ENCODE data around the gene SPTBN5.

The SPTBN5 gene

DNA sequence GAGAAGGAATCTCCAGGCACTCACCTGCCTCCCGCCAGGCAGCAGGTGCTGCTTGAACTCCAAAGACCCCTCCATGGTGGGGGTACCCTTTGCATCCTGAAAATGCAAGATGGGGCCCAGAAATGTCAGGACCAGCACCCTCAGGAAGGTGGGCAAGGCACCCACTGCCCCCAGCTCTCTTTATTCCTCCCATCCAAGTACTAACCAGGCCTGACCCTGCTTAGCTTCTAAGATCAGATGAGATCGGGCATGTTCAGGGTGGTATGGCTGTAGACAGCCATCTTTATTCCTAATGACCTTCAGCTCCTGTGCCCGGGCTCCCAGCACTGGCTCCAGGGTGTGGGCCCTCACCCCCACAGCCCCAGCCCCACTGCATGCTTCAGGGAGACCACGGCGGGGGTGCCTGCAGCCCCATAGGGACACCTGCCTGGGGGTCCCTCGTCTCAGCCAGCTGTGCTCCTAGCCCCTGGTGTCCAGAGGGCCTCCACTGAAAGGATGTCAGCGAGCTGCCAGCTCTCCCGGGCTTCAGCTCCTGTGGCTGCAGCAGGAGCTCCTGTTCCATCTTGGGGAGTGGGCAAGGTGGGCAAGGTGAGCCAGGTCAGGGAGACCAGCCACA lies 42.0 kb downstream of the SPTBN5 start:
- DNase-seq (ENCODE audit: extremely low read depth, low read depth), result no peak
- TF ChIP-seq CTCF (IDR thresholded peaks at IDR 0.05; ENCODE audit: low read depth, low read length, missing control alignments), result no peak
- no peak overlapping the region for H3K4me3 ChIP-seq (replicated peaks; ENCODE audit: low read depth, low read length)

DNA sequence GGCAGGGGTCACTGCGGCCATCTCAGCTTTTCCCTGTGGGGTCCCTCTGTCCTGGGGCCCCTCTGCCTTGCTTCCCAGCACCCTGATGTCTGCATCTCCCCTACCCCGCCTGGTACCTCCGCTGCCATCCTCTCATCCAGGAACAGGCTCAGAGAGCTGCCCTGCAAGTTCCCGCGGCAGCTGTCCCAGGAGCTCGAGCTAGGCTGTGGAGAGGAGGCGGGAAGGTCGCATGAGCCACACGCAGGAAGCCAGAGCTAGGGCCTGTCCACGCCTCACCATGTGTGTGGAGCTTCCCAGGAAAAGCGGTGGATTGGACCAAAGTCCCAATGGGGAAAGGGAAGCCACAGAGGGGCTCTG lies 42.7 kb downstream of the SPTBN5 start:
- DNase-seq (ENCODE audit: extremely low read depth, low read depth), result no peak
- no peak for TF ChIP-seq CTCF (IDR thresholded peaks at IDR 0.05; ENCODE audit: low read depth, low read length, missing control alignments)
- H3K4me3 ChIP-seq (replicated peaks; ENCODE audit: low read depth, low read length), result no peak overlapping the region

DNA sequence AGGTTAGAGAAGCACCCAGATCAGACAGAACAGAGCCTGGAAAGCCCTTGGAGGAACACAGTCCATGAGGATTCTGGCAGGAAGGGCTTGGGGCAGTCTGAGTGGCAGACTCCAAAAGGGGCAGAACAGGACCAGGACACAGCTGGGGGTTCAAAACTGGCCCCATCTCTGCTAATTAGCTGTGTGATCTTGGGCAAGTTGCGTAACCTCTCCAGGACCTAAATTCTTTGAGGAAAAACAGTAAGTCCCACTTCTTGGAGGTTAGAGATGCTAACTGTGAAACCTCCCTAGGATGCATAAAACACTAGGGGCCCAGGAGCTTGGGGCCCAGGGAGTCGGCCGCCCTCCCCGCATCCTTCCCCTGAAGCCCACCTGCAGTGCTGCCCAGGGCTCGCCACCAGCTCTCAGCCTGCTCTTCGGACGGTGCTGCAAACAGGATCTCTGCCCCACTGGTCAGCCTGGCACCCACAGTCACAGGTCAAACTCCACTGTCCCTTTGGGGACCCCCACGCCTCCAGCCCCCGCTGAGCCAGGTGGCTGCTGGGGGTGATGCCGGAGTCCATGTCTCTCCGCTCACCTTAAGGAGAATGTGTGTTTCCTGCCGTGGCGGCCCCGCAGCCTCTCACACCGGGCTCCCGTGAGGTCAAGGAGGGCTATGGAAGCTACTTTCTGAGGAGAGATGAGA lies 43.2 kb downstream of the SPTBN5 start:
- no peak for DNase-seq (ENCODE audit: extremely low read depth, low read depth)
- H3K4me3 ChIP-seq (replicated peaks; ENCODE audit: low read depth, low read length), result no peak overlapping the region
- TF ChIP-seq CTCF (IDR thresholded peaks at IDR 0.05; ENCODE audit: low read depth, low read length, missing control alignments), result no peak

DNA sequence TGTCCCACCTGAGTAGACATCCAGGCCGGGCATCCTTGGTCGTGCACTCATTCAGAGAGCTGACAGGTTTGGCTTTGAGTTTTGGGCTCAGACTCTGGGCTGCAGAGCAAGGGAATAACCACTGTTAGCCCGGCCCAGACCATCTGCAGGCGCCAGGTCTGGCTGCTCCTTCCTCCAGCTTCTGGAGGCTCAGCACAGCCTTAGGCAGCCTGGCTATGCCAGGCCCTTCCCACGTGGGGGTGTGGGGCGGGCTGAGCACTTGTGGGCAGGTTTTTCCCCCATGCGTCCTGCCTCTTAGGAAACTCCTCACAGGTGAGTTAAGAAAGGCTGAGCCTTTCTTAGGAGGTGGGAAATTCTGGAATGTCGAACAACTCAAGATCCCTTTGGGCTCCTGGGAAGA lies 44.0 kb downstream of the SPTBN5 start:
- no peak for TF ChIP-seq CTCF (IDR thresholded peaks at IDR 0.05; ENCODE audit: low read depth, low read length, missing control alignments)
- no peak for DNase-seq (ENCODE audit: extremely low read depth, low read depth)
- H3K4me3 ChIP-seq (replicated peaks; ENCODE audit: low read depth, low read length), result no peak overlapping the region

- no peak for DNase-seq (ENCODE audit: extremely low read depth, low read depth)
- no peak overlapping the region for H3K4me3 ChIP-seq (replicated peaks; ENCODE audit: low read depth, low read length)
- no peak for TF ChIP-seq CTCF (IDR thresholded peaks at IDR 0.05; ENCODE audit: low read depth, low read length, missing control alignments)
Observed at GRCh38 chr15:41849204-41849603, 44.6 kb downstream of the SPTBN5 start.

DNA sequence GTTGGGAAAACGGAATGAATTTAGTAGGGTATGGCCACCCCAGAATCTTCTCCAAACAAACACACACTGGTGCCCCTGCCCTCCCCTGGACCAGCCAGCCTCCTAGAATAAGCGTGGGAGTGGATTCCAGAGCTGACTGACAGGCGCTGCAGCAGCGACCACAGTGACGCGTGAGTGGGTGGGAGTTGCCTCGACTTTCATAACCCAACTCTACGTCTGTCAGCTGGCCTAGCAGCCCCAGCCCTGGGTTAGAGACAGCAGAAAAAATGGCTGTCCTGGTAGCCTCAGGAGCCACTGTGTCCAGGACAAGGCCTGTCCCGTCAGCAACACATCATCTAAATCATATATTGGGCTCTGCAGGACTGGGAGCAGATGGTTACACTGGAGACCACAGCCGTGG lies 45.2 kb downstream of the SPTBN5 start:
- TF ChIP-seq CTCF (IDR thresholded peaks at IDR 0.05; ENCODE audit: low read depth, low read length, missing control alignments), result no peak
- no peak for DNase-seq (ENCODE audit: extremely low read depth, low read depth)
- H3K4me3 ChIP-seq (replicated peaks; ENCODE audit: low read depth, low read length), result no peak overlapping the region

GRCh38 chr15:41847981-41848380 lies 45.9 kb downstream of the SPTBN5 start:
- no peak for TF ChIP-seq CTCF (IDR thresholded peaks at IDR 0.05; ENCODE audit: low read depth, low read length, missing control alignments)
- no peak for DNase-seq (ENCODE audit: extremely low read depth, low read depth)
- no peak overlapping the region for H3K4me3 ChIP-seq (replicated peaks; ENCODE audit: low read depth, low read length)
